Measurements from ENCODE around the gene SLC7A9.

The SLC7A9 gene

GRCh38 chr19:32830231-32831014, 39.1 kb downstream of the SLC7A9 start:
- Histone ChIP-seq H3K36me3 (ENCODE audit: control insufficient read depth, insufficient read depth, low read length) (no peaks in the 10 kb centered on the region), H3K9me3 (ENCODE audit: control insufficient read depth, low read length) (no peaks in the 10 kb centered on the region), H3K4me1 (ENCODE audit: control insufficient read depth, insufficient read depth, low read length) (no peaks in the 10 kb centered on the region), H3K27me3 (ENCODE audit: control insufficient read depth, insufficient read depth, low read length) (no peaks in the 10 kb centered on the region), H3K4me3 (ENCODE audit: low read length) (no peak overlapping the region), H3K9ac (ENCODE audit: low read length) (no peak overlapping the region)

- Histone ChIP-seq H3K4me3 (ENCODE audit: low read length) (no peak overlapping the region), H3K9ac (ENCODE audit: low read length) (no peak overlapping the region), H3K27me3 (ENCODE audit: control insufficient read depth, insufficient read depth, low read length) (peaks cover 4% of the 10 kb centered on the region), H3K36me3 (ENCODE audit: control insufficient read depth, insufficient read depth, low read length) (no peaks in the 10 kb centered on the region), H3K4me1 (ENCODE audit: control insufficient read depth, insufficient read depth, low read length) (no peaks in the 10 kb centered on the region), H3K9me3 (ENCODE audit: control insufficient read depth, low read length) (no peaks in the 10 kb centered on the region)
These were observed 40.1 kb downstream of the SLC7A9 start for GRCh38 chr19:32829345-32829896.

- Histone ChIP-seq H3K4me3 (ENCODE audit: low read length) (no peak overlapping the region), H3K9me3 (ENCODE audit: control insufficient read depth, low read length) (no peaks in the 10 kb centered on the region), H3K4me1 (ENCODE audit: control insufficient read depth, insufficient read depth, low read length) (no peaks in the 10 kb centered on the region), H3K27me3 (ENCODE audit: control insufficient read depth, insufficient read depth, low read length) (peaks cover 10% of the 10 kb centered on the region), H3K9ac (ENCODE audit: low read length) (no peak overlapping the region), H3K36me3 (ENCODE audit: control insufficient read depth, insufficient read depth, low read length) (no peaks in the 10 kb centered on the region)
These were observed 40.8 kb downstream of the SLC7A9 start for GRCh38 chr19:32828643-32829344.

- no peak overlapping the region for H3K4me3 ChIP-seq (ENCODE audit: low read length)
- no peak overlapping the region for H3K9ac ChIP-seq (ENCODE audit: low read length)
- H3K4me1 ChIP-seq (ENCODE audit: control insufficient read depth, insufficient read depth, low read length), result no peaks in the 10 kb centered on the region
- H3K27me3 ChIP-seq (ENCODE audit: control insufficient read depth, insufficient read depth, low read length), result peaks cover 12% of the 10 kb centered on the region
- no peaks in the 10 kb centered on the region for H3K9me3 ChIP-seq (ENCODE audit: control insufficient read depth, low read length)
- H3K36me3 ChIP-seq (ENCODE audit: control insufficient read depth, insufficient read depth, low read length), result no peaks in the 10 kb centered on the region
These were observed 41.4 kb downstream of the SLC7A9 start for GRCh38 chr19:32828139-32828538.

GRCh38 chr19:32824916-32825608, 44.5 kb downstream of the SLC7A9 start:
- Histone ChIP-seq H3K27me3 (ENCODE audit: control insufficient read depth, insufficient read depth, low read length) (peaks cover 20% of the 10 kb centered on the region), H3K9me3 (ENCODE audit: control insufficient read depth, low read length) (no peaks in the 10 kb centered on the region), H3K4me3 (ENCODE audit: low read length) (no peak overlapping the region), H3K4me1 (ENCODE audit: control insufficient read depth, insufficient read depth, low read length) (no peaks in the 10 kb centered on the region), H3K36me3 (ENCODE audit: control insufficient read depth, insufficient read depth, low read length) (no peaks in the 10 kb centered on the region), H3K9ac (ENCODE audit: low read length) (no peak overlapping the region)

- Histone ChIP-seq H3K36me3 (ENCODE audit: control insufficient read depth, insufficient read depth, low read length) (no peaks in the 10 kb centered on the region), H3K27me3 (ENCODE audit: control insufficient read depth, insufficient read depth, low read length) (peaks cover 20% of the 10 kb centered on the region), H3K9me3 (ENCODE audit: control insufficient read depth, low read length) (no peaks in the 10 kb centered on the region), H3K9ac (ENCODE audit: low read length) (no peak overlapping the region), H3K4me3 (ENCODE audit: low read length) (no peak overlapping the region), H3K4me1 (ENCODE audit: control insufficient read depth, insufficient read depth, low read length) (no peaks in the 10 kb centered on the region)
These were observed 45.3 kb downstream of the SLC7A9 start for GRCh38 chr19:32824191-32824751.

GRCh38 chr19:32823747-32824102, 45.8 kb downstream of the SLC7A9 start:
- Histone ChIP-seq H3K9ac (ENCODE audit: low read length) (no peak overlapping the region), H3K4me1 (ENCODE audit: control insufficient read depth, insufficient read depth, low read length) (no peaks in the 10 kb centered on the region), H3K4me3 (ENCODE audit: low read length) (no peak overlapping the region), H3K9me3 (ENCODE audit: control insufficient read depth, low read length) (no peaks in the 10 kb centered on the region), H3K36me3 (ENCODE audit: control insufficient read depth, insufficient read depth, low read length) (no peaks in the 10 kb centered on the region), H3K27me3 (ENCODE audit: control insufficient read depth, insufficient read depth, low read length) (peaks cover 20% of the 10 kb centered on the region)

GRCh38 chr19:32822916-32823746, 46.4 kb downstream of the SLC7A9 start:
- no peaks in the 10 kb centered on the region for H3K36me3 ChIP-seq (ENCODE audit: control insufficient read depth, insufficient read depth, low read length)
- H3K4me1 ChIP-seq (ENCODE audit: control insufficient read depth, insufficient read depth, low read length), result no peaks in the 10 kb centered on the region
- no peak overlapping the region for H3K4me3 ChIP-seq (ENCODE audit: low read length)
- H3K9me3 ChIP-seq (ENCODE audit: control insufficient read depth, low read length), result no peaks in the 10 kb centered on the region
- no peak overlapping the region for H3K9ac ChIP-seq (ENCODE audit: low read length)
- H3K27me3 ChIP-seq (ENCODE audit: control insufficient read depth, insufficient read depth, low read length), result peaks cover 20% of the 10 kb centered on the region

GRCh38 chr19:32819419-32820400, 49.9 kb downstream of the SLC7A9 start:
- peaks cover 19% of the 10 kb centered on the region for H3K27me3 ChIP-seq (ENCODE audit: control insufficient read depth, insufficient read depth, low read length)
- no peaks in the 10 kb centered on the region for H3K36me3 ChIP-seq (ENCODE audit: control insufficient read depth, insufficient read depth, low read length)
- no peak overlapping the region for H3K4me3 ChIP-seq (ENCODE audit: low read length)
- no peaks in the 10 kb centered on the region for H3K4me1 ChIP-seq (ENCODE audit: control insufficient read depth, insufficient read depth, low read length)
- H3K9ac ChIP-seq (ENCODE audit: low read length), result no peak overlapping the region
- no peaks in the 10 kb centered on the region for H3K9me3 ChIP-seq (ENCODE audit: control insufficient read depth, low read length)

GRCh38 chr19:32818536-32818935, 51.0 kb downstream of the SLC7A9 start:
- Histone ChIP-seq H3K9ac (ENCODE audit: low read length) (no peak overlapping the region), H3K9me3 (ENCODE audit: control insufficient read depth, low read length) (no peaks in the 10 kb centered on the region), H3K27me3 (ENCODE audit: control insufficient read depth, insufficient read depth, low read length) (peaks cover 8% of the 10 kb centered on the region), H3K4me1 (ENCODE audit: control insufficient read depth, insufficient read depth, low read length) (no peaks in the 10 kb centered on the region), H3K4me3 (ENCODE audit: low read length) (no peak overlapping the region), H3K36me3 (ENCODE audit: control insufficient read depth, insufficient read depth, low read length) (no peaks in the 10 kb centered on the region)
